Ramos (cell line): Measurements from ENCODE around the gene ITPKC.

Source experiments
- in situ Hi-C: fragments of 300-500 bp; cut with MboI; formaldehyde crosslinking; loops from one replicate; pipeline ENCODE4 v1.14.3; 2022; ENCODE audit warnings: low sequenced_read_pairs; ENCODE audit not compliant: unreplicated experiment

ITPKC gene

GRCh38 chr19:40689339-40690049 is 27.4 kb upstream of the ITPKC start:
- in situ Hi-C loops: no loop called here

GRCh38 chr19:40690050-40690692 is 26.7 kb upstream of the ITPKC start, which contains the start of gene NUMBL:
Gene NUMBL (minus strand): TSS chr19:40690651. CDS start chr19:40690483, 168 bp downstream.
- in situ Hi-C loops: no loop called here

- in situ Hi-C loops: no loop called here
Observed at GRCh38 chr19:40690693-40691420, 26.1 kb upstream of the ITPKC start.

GRCh38 chr19:40691421-40692211 is 25.3 kb upstream of the ITPKC start:
- in situ Hi-C loops: no loop called here

GRCh38 chr19:40692212-40692551 is 24.7 kb upstream of the ITPKC start:
- in situ Hi-C loops: no loop called here

- in situ Hi-C loops: no loop called here
Observed at GRCh38 chr19:40693150-40693788, 23.6 kb upstream of the ITPKC start.

- in situ Hi-C loops: no loop called here
Observed at GRCh38 chr19:40693896-40694295, 23.0 kb upstream of the ITPKC start.

- in situ Hi-C loops: no loop called here
Observed at GRCh38 chr19:40695881-40696280, 21.0 kb upstream of the ITPKC start.

- in situ Hi-C loops: no loop called here
Observed at GRCh38 chr19:40697007-40697406, 19.9 kb upstream of the ITPKC start.

- in situ Hi-C loops: no loop called here
Observed at GRCh38 chr19:40700083-40700482, 16.8 kb upstream of the ITPKC start.

GRCh38 chr19:40701758-40702157 is 15.2 kb upstream of the ITPKC start:
- in situ Hi-C loops: no loop called here

GRCh38 chr19:40702337-40703012 is 14.4 kb upstream of the ITPKC start:
- in situ Hi-C loops: no loop called here

- in situ Hi-C loops: no loop called here
Observed at GRCh38 chr19:40703029-40703755, 13.7 kb upstream of the ITPKC start.

- in situ Hi-C loops: no loop called here
Observed at GRCh38 chr19:40704491-40705361, 12.2 kb upstream of the ITPKC start.

- in situ Hi-C loops: no loop called here
Observed at GRCh38 chr19:40705362-40705651, 11.6 kb upstream of the ITPKC start.

GRCh38 chr19:40705950-40706619 is 10.8 kb upstream of the ITPKC start:
- in situ Hi-C loops: no loop called here

GRCh38 chr19:40707615-40708014 is 9.3 kb upstream of the ITPKC start:
- in situ Hi-C loops: no loop called here

GRCh38 chr19:40709817-40710216 is 7.1 kb upstream of the ITPKC start:
- in situ Hi-C loops: no loop called here
